HG03571 (cell line): Measurements from ENCODE around the gene CPT1A.
"Not testable (repeated sequence)": the region's sequence is repeated elsewhere in the genome, so short reads cannot be mapped to it uniquely, and the experiment has no call there.

Experiments
- ATAC-seq: cut with Tn5 transposase; IDR thresholded peaks from one replicate; pipeline ENCODE4 v1.9.1; 2021; ENCODE audit not compliant: unreplicated experiment

Gene CPT1A

DNA sequence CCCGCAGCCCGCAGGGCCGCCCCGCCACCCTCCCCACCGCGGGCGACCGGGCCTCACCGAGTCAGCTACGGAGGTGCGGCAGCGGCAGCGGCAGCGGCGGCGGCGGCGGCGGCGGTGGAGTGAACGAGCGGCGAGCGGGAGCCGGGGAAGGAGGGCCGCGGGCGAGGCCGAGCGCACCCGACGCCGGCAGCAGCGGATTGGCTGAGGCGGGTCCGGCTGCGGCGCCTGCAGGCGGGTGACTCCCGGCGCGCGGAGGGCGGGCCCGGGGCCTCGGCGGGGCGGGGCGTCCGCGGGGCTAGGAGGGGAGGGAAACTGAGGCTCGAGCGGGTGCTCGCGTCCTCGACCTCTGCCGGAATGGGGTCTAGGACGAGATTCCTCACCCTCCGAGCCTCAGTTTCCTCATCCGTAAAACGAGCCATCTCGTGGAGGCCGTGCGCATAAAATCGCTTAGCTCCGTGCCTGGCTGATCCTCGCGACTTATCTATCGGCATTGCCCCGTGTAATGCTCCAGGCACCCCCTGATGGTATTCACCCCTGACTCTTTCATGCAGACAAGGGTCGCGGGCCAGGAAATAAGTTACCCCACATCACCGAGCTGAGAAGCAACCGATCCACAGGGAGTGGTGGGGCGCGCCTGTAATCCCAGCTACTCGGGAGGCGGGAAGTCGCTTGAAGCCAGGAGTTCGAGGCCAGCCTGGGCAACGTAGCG, at the start of gene CPT1A:
Gene CPT1A (minus strand): TSS at position 199 of the 709 bp plus-strand sequence. CDS start 26,442 bp downstream, outside the sequence.
- no peak for ATAC-seq

DNA sequence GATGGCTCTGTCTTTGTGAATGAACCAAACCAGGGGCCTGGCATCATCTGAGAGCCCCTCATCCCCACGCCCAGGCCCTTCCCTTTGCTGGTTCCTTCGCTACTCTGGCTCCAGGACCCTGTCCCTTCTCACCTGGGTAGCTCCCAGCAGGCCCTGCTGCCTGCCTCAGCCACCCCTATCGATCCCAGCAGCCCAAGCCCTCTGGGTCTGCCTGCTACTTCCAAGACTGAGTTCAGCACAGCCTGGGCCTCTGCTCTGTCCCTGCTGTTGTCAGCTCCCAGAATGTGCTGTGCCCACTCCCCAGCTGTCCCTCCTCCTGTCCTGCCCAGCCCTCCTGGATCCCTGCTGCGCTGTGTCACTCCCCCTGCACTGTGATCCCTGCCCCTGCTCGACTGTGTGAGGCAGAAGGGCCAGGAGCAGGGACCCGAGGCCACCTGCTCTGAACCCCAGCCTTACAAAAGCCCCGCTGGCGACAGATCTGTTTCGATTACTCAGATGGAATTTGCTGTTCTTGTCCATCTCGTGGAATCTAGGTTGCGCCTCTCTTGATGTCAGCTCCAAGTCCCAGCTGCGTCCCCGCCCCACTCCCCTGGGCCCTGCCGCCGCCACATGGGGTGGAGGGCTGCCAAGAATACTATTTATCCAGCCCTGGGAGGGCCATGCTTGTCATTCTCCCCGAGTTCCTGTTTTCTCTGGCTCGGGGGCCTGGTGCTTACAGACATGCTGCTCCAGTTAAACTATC, 48.9 kb upstream of the CPT1A start:
- no peak for ATAC-seq

DNA sequence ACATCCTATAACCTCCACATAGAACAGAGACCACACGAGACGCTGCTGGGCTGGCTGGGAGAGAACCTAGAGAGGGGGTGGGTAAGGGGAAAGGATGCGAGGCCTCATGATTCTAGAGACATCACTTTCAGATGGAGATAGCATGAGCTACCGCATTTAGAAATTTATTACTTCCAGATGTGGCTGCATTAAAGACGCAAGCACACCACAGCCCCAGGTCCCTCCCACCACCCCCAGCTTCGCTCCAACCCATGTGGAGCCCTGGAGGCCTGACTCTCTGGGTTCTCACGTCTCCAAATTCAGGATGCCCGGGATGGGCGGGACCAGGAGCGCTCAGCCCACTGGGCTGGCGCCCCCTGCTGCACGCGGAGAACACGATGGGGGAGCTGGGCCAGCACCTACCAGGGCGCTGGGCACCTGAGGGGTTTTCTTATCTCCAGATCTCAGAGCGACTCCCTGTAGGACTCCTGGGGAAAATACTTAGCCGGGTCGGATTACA, 48.3 kb upstream of the CPT1A start:
- no peak for ATAC-seq

DNA sequence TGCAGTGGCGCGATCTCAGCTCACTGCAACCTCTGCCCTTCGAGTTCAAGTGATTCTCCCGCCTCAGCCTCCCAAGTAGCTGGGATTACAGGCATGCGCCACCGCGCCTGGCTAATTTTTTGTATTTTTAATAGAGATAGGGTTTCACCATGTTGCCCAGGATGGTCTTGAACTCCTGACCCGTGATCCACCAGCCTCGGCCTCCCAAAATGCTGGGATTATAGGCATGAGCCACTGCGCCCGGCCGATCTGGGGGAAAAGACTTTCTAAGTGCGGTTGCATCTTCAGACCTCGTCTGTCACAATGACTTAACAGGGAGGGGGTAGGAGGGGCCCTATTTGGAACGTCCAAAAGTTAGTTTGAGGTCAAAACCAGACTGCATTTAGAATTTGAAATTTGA, 43.1 kb upstream of the CPT1A start:
- not testable (repeated sequence) for ATAC-seq

DNA sequence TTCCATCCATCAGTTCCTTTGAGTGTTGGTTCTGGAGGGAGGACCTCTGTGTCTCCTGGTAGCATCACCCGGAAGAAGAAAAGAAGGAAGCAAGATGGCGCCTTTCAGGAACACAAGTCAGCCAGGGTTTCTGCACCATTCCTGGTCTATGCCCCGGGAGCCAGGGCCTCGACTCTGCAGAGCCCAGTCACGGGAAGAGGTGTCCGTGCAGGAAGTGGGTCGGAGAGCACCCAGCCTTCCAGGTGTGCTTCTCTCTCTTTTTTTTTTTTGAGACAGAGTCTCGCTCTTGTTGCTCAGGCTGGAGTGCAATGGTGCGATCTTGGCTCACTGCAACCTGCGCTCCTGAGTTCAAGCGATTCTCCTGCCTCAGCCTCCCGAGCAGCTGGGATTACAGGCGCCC, 40.7 kb upstream of the CPT1A start:
- no peak for ATAC-seq

DNA sequence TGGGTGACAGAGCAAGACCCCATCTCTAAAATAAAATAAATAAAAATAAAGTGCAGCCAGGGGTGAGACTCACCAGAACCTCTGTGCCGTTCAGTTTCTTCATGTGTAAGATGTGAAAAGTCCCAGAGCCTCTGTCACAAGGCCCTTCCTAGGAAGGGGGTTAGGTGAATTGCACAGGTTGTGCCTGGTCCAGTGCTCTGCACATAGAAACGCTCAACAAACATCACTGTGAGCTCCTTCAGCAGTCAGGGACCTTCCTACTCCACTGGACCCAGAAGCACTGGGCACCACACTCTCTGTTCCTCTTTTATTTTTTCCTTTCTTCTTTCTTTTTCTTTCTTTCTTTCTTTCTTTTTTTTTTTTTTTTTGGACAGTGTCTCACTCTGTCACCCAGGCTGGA, 39.6 kb upstream of the CPT1A start:
- ATAC-seq, result no peak

DNA sequence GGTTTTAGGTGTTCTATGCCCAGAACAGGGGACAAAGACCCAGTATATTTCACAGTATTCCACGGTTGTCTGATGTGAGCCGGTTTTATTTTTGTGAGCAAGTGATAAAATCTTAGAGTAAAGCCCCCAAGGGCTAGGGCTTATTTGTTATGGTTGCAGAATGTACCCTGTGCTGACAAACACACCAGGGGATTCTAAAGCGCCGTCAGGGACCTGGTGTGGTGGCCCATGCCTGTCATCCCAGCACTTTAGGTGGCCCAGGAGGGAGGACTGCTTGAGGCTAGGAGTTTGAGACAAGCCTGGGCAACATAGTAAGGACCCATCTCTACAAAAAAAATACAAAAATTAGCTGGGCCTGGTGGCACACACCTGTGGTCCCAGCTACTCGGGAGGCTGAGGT, 39.1 kb upstream of the CPT1A start:
- no peak for ATAC-seq

DNA sequence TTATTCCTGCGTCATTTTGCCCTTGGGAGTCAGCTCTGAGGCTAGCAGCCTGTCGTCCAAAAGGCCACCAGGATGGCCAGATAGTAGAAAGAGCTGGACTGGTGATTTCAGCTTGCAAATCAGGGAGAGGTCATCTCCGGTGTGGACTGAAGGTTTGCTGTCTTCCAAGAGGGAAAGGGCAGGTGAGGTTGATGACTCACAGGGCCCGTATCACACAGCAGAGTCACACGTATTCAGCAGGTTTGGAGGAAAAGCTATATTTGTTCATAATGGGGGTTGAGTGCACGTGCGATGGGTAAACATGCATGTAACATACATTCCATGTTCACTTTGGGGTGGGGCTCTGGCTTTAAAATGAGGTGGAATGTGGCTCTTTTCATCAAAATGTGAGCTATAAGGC, 36.3 kb upstream of the CPT1A start:
- ATAC-seq, result no peak

DNA sequence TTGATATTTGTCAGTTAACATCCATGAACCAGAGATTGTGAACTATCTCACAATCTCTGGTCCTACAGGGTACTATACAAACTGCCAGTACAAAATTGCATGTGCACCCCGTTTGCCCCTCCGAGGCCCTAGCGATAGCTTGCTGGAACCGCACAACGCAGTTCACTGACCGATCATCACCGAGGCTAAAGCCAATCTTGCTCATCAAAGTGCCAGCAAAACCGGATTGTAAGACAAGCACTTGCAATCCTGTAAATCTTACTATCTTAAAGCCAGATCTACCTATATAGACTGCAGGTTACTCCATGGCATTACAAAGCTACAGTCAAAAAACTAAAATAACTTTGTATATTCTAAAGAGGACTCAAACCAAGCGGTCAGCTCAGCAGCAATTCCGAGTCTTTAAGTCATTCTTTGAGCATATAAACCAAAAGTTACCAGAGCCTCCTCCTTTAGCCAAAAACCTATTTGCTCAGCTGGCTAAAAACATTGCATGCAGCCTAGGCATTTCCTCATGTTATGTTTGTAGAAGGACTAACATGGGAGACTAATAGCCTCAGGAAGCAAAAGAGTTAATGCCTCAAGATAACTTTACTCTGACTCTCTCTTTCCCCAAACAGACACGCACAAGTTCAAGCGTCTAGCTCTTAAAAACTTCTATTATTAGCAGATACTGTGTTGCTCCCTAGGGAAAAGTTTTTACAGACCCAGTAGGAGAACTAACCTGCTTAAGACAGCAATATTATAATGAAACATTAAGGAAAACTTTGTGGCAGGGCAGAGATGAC, 30.7 kb upstream of the CPT1A start:
- no peak for ATAC-seq

DNA sequence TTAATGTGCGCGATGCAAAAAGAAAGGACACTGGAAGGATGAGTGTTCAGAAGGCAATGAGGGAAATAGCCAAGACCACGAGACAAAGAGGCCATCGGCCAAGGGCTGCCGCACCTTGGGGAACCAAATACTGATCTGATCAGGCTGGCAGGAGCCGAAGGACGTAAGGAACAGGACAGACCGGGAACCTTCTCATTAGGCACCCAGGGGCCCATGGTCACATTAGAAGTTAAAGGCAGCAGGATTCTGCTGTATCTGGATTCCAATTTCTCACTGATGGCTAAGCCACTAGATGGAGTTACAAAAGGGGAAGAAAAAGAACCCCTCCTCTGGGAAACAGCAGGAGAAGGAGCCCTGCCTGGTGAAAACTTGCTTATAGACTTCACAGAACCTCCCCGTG, 28.8 kb upstream of the CPT1A start:
- ATAC-seq, result no peak

DNA sequence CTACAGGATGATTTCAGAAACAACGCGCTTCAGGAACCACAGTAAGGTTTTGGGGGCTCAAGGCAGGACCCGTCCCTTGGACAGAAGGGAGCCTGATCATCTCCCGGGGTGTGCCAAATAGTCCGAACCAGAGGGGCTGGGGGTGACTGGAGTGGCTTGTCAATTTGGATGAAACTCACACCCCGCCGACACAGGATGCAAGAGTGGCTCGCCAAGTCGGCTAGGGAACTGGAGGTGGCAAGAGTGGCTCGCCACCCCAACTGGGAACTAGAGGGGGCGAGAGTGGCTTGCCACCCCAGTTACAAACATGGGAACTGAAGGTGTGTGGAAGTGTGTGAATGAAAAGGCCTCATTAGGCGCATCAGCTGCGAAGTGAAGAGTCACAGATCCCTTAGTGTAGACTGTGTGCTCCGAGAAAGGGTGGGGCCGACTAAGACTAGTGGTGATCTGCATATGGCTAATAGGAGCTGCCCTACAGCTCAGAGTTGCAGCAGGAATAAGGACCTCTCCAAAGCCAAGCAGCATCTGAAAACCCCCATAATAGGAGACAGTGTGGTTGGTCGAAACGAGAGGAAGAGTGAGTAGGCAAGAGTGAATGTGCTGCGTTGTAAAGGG, 26.6 kb upstream of the CPT1A start:
- no peak for ATAC-seq

DNA sequence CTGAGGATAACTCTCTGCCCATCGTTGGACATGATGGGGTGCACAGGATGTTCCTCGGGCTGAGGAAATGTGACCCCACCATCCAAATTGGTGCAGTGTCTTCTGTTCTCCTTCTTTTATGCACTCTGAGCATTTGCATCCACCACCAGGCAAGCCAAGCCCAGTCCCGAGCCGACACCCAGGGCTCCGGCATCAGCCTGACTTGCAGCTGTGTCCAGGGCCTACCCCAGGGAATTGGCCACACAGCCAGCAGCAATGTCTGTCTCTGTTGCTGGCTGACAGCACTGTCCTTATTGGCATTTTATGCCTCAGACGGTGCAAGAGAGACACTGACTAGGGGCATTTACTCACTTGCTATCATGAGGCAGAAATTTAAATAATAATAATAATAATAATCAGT, 25.4 kb upstream of the CPT1A start:
- no peak for ATAC-seq

DNA sequence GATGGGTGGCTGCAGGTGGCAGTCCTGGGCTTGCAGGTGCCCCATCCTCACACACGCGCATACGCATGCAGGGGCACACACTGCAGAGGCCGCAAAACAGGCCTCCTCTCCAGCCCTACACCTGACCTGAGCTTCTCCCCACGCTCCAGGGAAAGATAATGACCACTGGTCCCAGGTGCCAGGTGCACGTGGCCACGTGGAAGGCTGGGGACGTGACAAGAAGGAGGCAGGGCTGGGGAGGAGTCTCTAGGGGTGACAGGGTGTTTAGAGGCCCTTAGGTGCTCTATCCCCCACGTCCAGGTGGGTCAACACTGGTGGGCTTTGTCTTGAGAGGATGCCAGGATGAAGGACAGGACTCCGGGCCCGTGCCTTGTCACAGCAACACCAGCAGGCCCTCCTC, 23.5 kb upstream of the CPT1A start:
- ATAC-seq, result no peak

DNA sequence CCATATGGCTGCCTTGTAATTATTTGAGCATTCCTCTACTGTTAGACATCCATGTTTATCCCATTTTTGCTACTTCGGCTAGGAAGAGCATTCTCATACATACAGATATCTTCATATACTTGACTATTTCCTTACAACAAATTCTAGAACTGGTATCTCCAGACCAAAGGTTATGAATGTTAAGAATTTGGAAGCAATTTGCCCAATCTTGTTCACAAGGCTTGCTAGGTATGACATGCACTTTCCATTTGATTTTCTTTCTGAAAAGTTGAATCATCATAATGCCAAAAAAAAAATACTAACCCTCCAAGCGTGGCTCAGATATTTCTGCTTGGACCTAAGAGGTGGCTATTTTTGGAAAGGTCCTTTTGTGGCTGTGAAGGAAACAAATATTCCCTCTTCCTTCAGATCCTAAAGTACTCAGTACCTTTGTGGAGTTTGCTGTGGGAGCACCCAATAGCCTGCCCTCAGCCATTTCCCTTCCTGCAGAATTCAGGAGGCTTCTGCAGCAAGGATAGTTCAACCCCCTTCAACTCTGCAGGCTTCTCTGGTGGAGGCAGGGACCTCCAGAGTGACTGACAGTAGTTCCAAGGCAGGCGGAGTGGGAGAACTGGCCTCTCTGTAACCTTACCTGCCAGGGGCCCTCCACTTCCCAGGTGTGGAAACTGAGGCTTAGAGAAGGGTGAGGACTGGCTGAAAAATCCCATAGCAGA, 22.0 kb upstream of the CPT1A start:
- ATAC-seq, result no peak

DNA sequence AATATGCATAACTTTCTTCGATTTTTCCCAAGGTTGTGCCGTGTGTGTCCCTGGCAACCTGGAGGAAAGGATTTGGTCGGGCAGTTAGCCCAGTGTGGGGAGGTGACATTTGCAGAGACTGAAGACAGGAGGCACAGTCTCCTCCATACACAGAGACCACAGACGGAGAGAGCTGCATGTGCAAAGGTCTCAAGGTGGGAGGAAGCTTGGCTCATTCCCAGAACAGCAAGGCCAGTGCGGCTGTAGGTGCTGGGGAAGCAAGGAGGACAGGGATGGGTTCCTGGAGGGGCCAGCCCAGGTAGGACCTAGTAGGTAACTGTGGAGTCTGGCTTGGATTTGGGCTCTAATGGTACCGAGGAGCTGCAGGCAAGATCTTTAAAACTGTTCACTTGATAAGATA, 20.7 kb upstream of the CPT1A start:
- ATAC-seq, result no peak

DNA sequence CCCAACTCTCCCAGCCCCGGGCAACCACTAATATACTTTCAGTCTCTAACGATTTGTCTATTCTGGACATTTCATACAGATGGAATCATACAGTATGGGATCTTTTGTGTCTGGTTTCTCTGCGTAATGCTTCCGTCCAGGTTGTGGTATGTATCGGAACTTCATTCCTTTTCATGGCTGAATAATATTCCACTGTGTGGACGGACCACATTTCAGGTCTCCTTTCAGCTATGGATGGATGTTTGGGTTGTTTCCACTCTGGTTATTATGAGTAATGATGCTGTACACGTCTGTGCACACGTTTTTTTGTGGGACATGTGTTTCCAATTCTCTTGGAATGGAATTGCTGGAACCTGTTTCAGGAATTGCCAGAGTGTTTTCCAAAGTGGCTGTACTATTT, 17.4 kb upstream of the CPT1A start:
- no peak for ATAC-seq

DNA sequence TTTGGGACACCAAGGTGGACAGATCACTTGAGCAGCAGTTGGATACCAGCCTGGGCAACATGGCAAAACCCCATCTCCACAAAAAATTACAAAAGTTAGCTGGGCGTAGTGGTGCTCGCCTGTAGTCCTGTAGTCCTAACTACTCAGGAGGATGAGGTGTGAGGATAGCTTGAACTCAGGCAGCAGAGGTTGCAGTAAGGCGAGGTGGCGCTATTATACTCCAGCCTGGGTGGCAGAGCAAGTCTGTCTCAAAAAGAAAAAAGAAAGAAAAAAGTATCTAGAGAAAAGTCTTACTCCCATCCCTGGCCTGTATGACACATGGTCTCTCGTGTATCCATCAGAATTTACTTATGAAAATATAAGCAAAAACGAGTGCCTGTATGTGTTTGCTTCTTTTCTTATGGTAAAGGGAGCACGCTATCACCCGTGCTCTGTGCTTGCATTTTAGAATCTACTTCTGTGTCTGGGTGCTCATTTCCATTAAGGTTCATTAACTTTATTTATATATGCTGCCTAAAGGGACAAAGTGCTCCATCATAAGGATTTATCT, 15.4 kb upstream of the CPT1A start:
- ATAC-seq, result no peak

DNA sequence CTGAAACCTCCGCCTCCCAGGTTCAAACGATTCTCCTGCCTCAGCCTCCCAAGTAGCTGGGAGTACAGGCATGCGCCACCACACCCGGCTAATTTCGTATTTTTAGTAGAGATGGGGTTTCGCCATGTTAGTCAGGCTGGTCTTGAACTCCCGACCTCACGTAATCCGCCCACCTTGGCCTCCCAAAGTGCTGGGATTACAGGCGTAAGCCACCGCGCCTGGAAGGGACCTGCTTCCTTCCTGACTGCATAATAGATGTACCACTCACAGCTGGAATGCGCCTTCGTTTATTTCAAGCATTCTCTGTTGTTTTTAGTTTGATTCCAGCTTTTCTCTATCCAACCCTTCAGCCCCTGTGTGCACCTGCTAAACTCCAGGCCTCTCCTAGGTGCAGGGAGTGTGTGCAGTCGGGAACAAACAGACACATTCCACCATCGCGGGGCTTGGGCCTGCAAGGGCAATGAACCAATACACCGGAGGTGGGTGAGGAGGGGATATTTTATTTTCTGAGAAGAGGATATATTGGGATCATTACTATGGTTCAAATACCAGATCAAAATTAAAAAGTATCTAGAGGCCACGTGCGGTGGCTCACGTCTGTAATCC, 14.8 kb upstream of the CPT1A start:
- not testable (repeated sequence) for ATAC-seq

DNA sequence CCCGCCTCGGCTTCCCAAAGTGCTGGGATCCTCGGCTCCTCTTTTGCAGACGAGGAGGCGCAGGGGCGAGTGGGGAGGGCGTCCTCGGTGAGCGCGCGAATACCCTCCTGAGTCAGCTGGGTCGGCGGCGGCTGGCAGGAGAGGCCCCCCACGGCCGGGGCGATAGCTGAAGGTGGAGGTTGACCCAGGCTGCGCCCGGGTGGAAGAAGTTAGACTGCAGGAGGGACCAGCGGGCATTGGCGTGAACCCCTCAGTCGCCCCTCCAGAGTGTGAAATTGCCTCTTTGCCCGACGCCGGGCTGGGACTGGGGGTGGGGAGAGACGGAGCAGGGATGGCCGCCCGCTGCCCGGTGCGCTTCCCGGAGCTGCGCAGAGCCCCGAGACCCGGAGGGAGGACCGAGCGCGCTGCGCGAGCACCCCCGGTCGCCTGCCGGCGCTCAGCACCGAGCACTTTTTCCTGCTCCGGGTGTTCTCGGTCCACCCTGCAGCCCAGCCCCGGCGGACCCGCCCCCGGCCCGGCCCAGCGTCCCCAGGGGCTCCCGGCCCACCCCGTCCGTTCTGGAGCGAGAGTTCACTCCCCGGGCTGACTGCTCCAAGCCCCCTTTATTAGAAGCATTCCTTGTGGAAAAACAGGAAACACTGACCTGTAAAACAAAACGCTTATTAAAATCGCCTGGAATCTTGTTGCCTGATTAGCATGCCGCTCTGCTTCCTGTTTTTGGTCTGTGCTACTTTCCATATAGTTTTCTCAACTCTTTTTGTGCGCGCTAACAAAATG, 13.7 kb upstream of the CPT1A start:
- no peak for ATAC-seq
